ENCODE results near the gene ZFYVE28.

Gene ZFYVE28

GRCh38 chr4:2268357-2269205 lies 149.9 kb downstream of the ZFYVE28 start:
- DNase-seq = no peak

- DNase-seq = no peak
Observed at GRCh38 chr4:2267841-2268240, 150.6 kb downstream of the ZFYVE28 start.

GRCh38 chr4:2267320-2267811 lies 151.1 kb downstream of the ZFYVE28 start:
- no peak for DNase-seq

GRCh38 chr4:2266821-2267220 lies 151.6 kb downstream of the ZFYVE28 start:
- no peak for DNase-seq

- no peak for DNase-seq
Observed at GRCh38 chr4:2266181-2266580, 152.3 kb downstream of the ZFYVE28 start.

GRCh38 chr4:2265113-2266110 lies 153.0 kb downstream of the ZFYVE28 start:
- DNase-seq = no peak

GRCh38 chr4:2264481-2265041 lies 153.9 kb downstream of the ZFYVE28 start:
- DNase-seq = no peak

GRCh38 chr4:2263926-2264321 lies 154.5 kb downstream of the ZFYVE28 start:
- no peak for DNase-seq

- no peak for DNase-seq
Observed at GRCh38 chr4:2262944-2263250, 155.5 kb downstream of the ZFYVE28 start.

GRCh38 chr4:2262145-2262943 lies 156.1 kb downstream of the ZFYVE28 start:
- DNase-seq = peak; percentile 99

- no peak for DNase-seq
Observed at GRCh38 chr4:2261853-2262144, 156.6 kb downstream of the ZFYVE28 start, which contains the start of gene MXD4. MXD4 (minus strand) TSS chr4:2262109; CDS start chr4:2261980, 129 bp downstream.

- DNase-seq = peak; percentile 49 to 60
Observed at GRCh38 chr4:2261110-2261852, 157.2 kb downstream of the ZFYVE28 start.

- no peak for DNase-seq
Observed at GRCh38 chr4:2260344-2261109, 157.9 kb downstream of the ZFYVE28 start.

GRCh38 chr4:2259541-2260343 lies 158.7 kb downstream of the ZFYVE28 start:
- DNase-seq = no peak

- no peak for DNase-seq
Observed at GRCh38 chr4:2259036-2259540, 159.4 kb downstream of the ZFYVE28 start.

- DNase-seq = no peak
Observed at GRCh38 chr4:2258091-2259035, 160.1 kb downstream of the ZFYVE28 start.

- DNase-seq = no peak
Observed at GRCh38 chr4:2257361-2258081, 160.9 kb downstream of the ZFYVE28 start.

- no peak for DNase-seq
Observed at GRCh38 chr4:2256781-2257191, 161.7 kb downstream of the ZFYVE28 start.

All from CD4-positive, alpha-beta T cell treated with Interleukin-1 beta for 1 hour (primary cell).